Measurements from ENCODE around the gene HGD.

HGD gene

GRCh38 chr3:120661945-120662344 is 20.1 kb downstream of the HGD start:
- Histone ChIP-seq H3K27me3 (ENCODE audit: low read depth) (no peaks in the 10 kb centered on the region), H3K4me3 (no peak overlapping the region), H3K4me1 (no peaks in the 10 kb centered on the region), H3K9me3 (0 out of 2 replicates have a peak, but pooled peaks cover 3% of the 10 kb centered on the region), H3K36me3 (replicated peaks) (no peaks in the 10 kb centered on the region)
- in situ Hi-C loops (cut with MboI; ENCODE audit: low sequenced_read_pairs), result no loop called here
- DNase-seq (ENCODE audit: low spot score in 2 of 2), result no peak

GRCh38 chr3:120661106-120661905 is 20.7 kb downstream of the HGD start:
- in situ Hi-C loops (cut with MboI; ENCODE audit: low sequenced_read_pairs), result no loop called here
- no peaks in the 10 kb centered on the region for H3K36me3 ChIP-seq (replicated peaks)
- no peak for DNase-seq (ENCODE audit: low spot score in 2 of 2)
- no peak overlapping the region for H3K4me3 ChIP-seq
- H3K9me3 ChIP-seq, result 0 out of 2 replicates have a peak, but pooled peaks cover 3% of the 10 kb centered on the region
- no peaks in the 10 kb centered on the region for H3K4me1 ChIP-seq
- H3K27me3 ChIP-seq (ENCODE audit: low read depth), result no peaks in the 10 kb centered on the region

- peaks cover 3% of the 10 kb centered on the region; the same call in 1 of the 2 replicates for H3K9me3 ChIP-seq
- H3K27me3 ChIP-seq (ENCODE audit: low read depth), result no peaks in the 10 kb centered on the region
- in situ Hi-C loops (cut with MboI; ENCODE audit: low sequenced_read_pairs), result no loop called here
- H3K36me3 ChIP-seq (replicated peaks), result no peaks in the 10 kb centered on the region
- H3K4me3 ChIP-seq, result no peak overlapping the region
- DNase-seq (ENCODE audit: low spot score in 2 of 2), result no peak
- H3K4me1 ChIP-seq, result no peaks in the 10 kb centered on the region
Observed at GRCh38 chr3:120659834-120660233, 22.2 kb downstream of the HGD start.

- Histone ChIP-seq H3K36me3 (replicated peaks) (no peaks in the 10 kb centered on the region), H3K4me3 (no peak overlapping the region), H3K4me1 (no peaks in the 10 kb centered on the region), H3K9me3 (peaks cover 3% of the 10 kb centered on the region; the same call in 1 of the 2 replicates), H3K27me3 (ENCODE audit: low read depth) (no peaks in the 10 kb centered on the region)
- in situ Hi-C loops (cut with MboI; ENCODE audit: low sequenced_read_pairs), result no loop called here
- no peak for DNase-seq (ENCODE audit: low spot score in 2 of 2)
Observed at GRCh38 chr3:120659285-120659684, 22.8 kb downstream of the HGD start.

GRCh38 chr3:120652896-120653545 is 29.0 kb downstream of the HGD start:
- DNase-seq (ENCODE audit: low spot score in 2 of 2), result no peak
- Histone ChIP-seq H3K27me3 (ENCODE audit: low read depth) (no peaks in the 10 kb centered on the region), H3K4me3 (no peak overlapping the region), H3K9me3 (no peaks in the 10 kb centered on the region; the same call in 1 of the 2 replicates), H3K4me1 (no peaks in the 10 kb centered on the region), H3K36me3 (replicated peaks) (no peaks in the 10 kb centered on the region)
- in situ Hi-C loops (cut with MboI; ENCODE audit: low sequenced_read_pairs), result no loop called here

- H3K4me3 ChIP-seq, result no peak overlapping the region
- H3K4me1 ChIP-seq, result no peaks in the 10 kb centered on the region
- no peaks in the 10 kb centered on the region for H3K36me3 ChIP-seq (replicated peaks)
- no peaks in the 10 kb centered on the region for H3K27me3 ChIP-seq (ENCODE audit: low read depth)
- no peak for DNase-seq (ENCODE audit: low spot score in 2 of 2)
- no peaks in the 10 kb centered on the region; the same call in 1 of the 2 replicates for H3K9me3 ChIP-seq
- in situ Hi-C loops (cut with MboI; ENCODE audit: low sequenced_read_pairs), result no loop called here
Observed at GRCh38 chr3:120652281-120652680, 29.8 kb downstream of the HGD start.

GRCh38 chr3:120650311-120650710 is 31.7 kb downstream of the HGD start:
- Histone ChIP-seq H3K9me3 (no peaks in the 10 kb centered on the region), H3K4me3 (no peak overlapping the region), H3K4me1 (peaks cover 3% of the 10 kb centered on the region; the same call in 1 of the 2 replicates), H3K27me3 (ENCODE audit: low read depth) (no peaks in the 10 kb centered on the region), H3K36me3 (replicated peaks) (no peaks in the 10 kb centered on the region)
- in situ Hi-C loops (cut with MboI; ENCODE audit: low sequenced_read_pairs), result no loop called here
- DNase-seq (ENCODE audit: low spot score in 2 of 2), result no peak

- no peak overlapping the region for H3K4me3 ChIP-seq
- no peaks in the 10 kb centered on the region for H3K9me3 ChIP-seq
- peaks cover 3% of the 10 kb centered on the region; the same call in 1 of the 2 replicates for H3K4me1 ChIP-seq
- no peaks in the 10 kb centered on the region for H3K36me3 ChIP-seq (replicated peaks)
- in situ Hi-C loops (cut with MboI; ENCODE audit: low sequenced_read_pairs), result no loop called here
- no peak for DNase-seq (ENCODE audit: low spot score in 2 of 2)
- no peaks in the 10 kb centered on the region for H3K27me3 ChIP-seq (ENCODE audit: low read depth)
Observed at GRCh38 chr3:120649830-120650233, 32.2 kb downstream of the HGD start.

- H3K9me3 ChIP-seq, result no peaks in the 10 kb centered on the region
- in situ Hi-C loops (cut with MboI; ENCODE audit: low sequenced_read_pairs), result no loop called here
- peak in 1 of 2 experiments; percentile 10 for DNase-seq (ENCODE audit: low spot score in 2 of 2)
- peaks cover 3% of the 10 kb centered on the region; the same call in 1 of the 2 replicates for H3K4me1 ChIP-seq
- no peaks in the 10 kb centered on the region for H3K27me3 ChIP-seq (ENCODE audit: low read depth)
- H3K36me3 ChIP-seq (replicated peaks), result no peaks in the 10 kb centered on the region
- no peak overlapping the region for H3K4me3 ChIP-seq
Observed at GRCh38 chr3:120648290-120648689, 33.7 kb downstream of the HGD start.

- Histone ChIP-seq H3K36me3 (replicated peaks) (no peaks in the 10 kb centered on the region), H3K4me1 (peaks cover 3% of the 10 kb centered on the region; the same call in 1 of the 2 replicates), H3K27me3 (ENCODE audit: low read depth) (no peaks in the 10 kb centered on the region), H3K9me3 (no peaks in the 10 kb centered on the region), H3K4me3 (no peak overlapping the region)
- in situ Hi-C loops (cut with MboI; ENCODE audit: low sequenced_read_pairs), result no loop called here
- no peak for DNase-seq (ENCODE audit: low spot score in 2 of 2)
Observed at GRCh38 chr3:120646771-120647432, 35.1 kb downstream of the HGD start.

- peaks cover 3% of the 10 kb centered on the region; the same call in 1 of the 2 replicates for H3K4me1 ChIP-seq
- in situ Hi-C loops (cut with MboI; ENCODE audit: low sequenced_read_pairs), result no loop called here
- no peaks in the 10 kb centered on the region for H3K27me3 ChIP-seq (ENCODE audit: low read depth)
- no peak overlapping the region for H3K4me3 ChIP-seq
- no peaks in the 10 kb centered on the region for H3K9me3 ChIP-seq
- no peaks in the 10 kb centered on the region for H3K36me3 ChIP-seq (replicated peaks)
- no peak for DNase-seq (ENCODE audit: low spot score in 2 of 2)
Observed at GRCh38 chr3:120645083-120645845, 36.8 kb downstream of the HGD start.

GRCh38 chr3:120642368-120642948 is 39.6 kb downstream of the HGD start:
- H3K4me3 ChIP-seq, result no peak overlapping the region
- H3K27me3 ChIP-seq (ENCODE audit: low read depth), result no peaks in the 10 kb centered on the region
- no peaks in the 10 kb centered on the region for H3K9me3 ChIP-seq
- in situ Hi-C loops (cut with MboI; ENCODE audit: low sequenced_read_pairs), result no loop called here
- DNase-seq (ENCODE audit: low spot score in 2 of 2), result no peak
- no peaks in the 10 kb centered on the region for H3K36me3 ChIP-seq (replicated peaks)
- H3K4me1 ChIP-seq, result peaks cover 3% of the 10 kb centered on the region; the same call in 1 of the 2 replicates

GRCh38 chr3:120641696-120642246 is 40.3 kb downstream of the HGD start:
- H3K4me1 ChIP-seq, result peaks cover 3% of the 10 kb centered on the region; the same call in 1 of the 2 replicates
- in situ Hi-C loops (cut with MboI; ENCODE audit: low sequenced_read_pairs), result no loop called here
- no peaks in the 10 kb centered on the region for H3K27me3 ChIP-seq (ENCODE audit: low read depth)
- no peaks in the 10 kb centered on the region for H3K9me3 ChIP-seq
- no peak for DNase-seq (ENCODE audit: low spot score in 2 of 2)
- H3K36me3 ChIP-seq (replicated peaks), result no peaks in the 10 kb centered on the region
- no peak overlapping the region for H3K4me3 ChIP-seq

Measured in HAP-1 (cell line).